ENCODE measurements around the gene NARS2.

NARS2 gene

DNA sequence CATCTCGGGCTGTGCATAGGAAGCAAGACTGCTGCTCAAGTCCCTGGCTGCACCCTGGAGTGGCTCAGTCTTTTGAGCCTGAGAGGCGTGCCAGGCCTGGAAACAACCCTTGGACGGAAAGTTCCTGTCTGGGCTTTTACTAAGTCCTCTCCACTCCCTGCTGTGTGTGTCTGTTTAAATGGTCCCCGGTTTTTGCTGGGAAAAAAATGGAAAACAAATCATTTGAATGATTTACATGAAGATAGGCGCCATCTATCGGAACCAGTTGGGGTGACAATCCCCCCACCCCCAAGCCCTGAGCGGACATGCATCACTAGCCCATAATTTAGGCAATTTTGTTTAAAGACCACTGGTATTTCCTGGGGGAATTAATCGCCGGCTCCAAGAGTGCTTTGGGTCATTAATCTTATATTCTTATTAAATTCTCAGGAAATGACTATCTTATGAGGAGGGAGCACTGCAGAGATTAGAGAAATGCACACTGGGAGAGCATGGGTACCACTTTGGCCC, 154.4 kb downstream of the NARS2 start:
- no peaks in the 10 kb centered on the region for H3K27me3 ChIP-seq (ENCODE audit: insufficient read depth, low read length)
- peaks cover 15 to 25% of the 10 kb centered on the region in 2 experiments for H3K4me1 ChIP-seq (ENCODE audit: control insufficient read depth in 1 of 2, insufficient read depth in 2 of 2, low read length in 2 of 2)
- peak overlapping the region; percentile 64 for H2AK5ac ChIP-seq (ENCODE audit: low read length)
- DNase-seq: peak in 1 of 2 donors; percentile 43
- peak overlapping the region; percentile 55 for H3K18ac ChIP-seq (ENCODE audit: low read length)
- peak overlapping the region; percentile 85 for H2BK120ac ChIP-seq (ENCODE audit: insufficient read depth, low read length, poor library complexity)
- peak overlapping the region; percentile 80 for H3K4ac ChIP-seq (ENCODE audit: low read depth, low read length)
- peak overlapping the region; percentile 4 for H3K27ac ChIP-seq (ENCODE audit: low read depth, low read length)
- peaks cover 19% of the 10 kb centered on the region for H3K79me2 ChIP-seq (ENCODE audit: control insufficient read depth, insufficient read depth, low read length, poor library complexity)
- H2BK12ac ChIP-seq (ENCODE audit: low read length): peak overlapping the region; percentile 94
- H3K36me3 ChIP-seq (ENCODE audit: control insufficient read depth in 1 of 2, insufficient read depth in 2 of 2, low read length in 2 of 2): no peaks in the 10 kb centered on the region
- H3K9me3 ChIP-seq (ENCODE audit: insufficient read depth, low read depth, low read length): no peaks in the 10 kb centered on the region
- H4K12ac ChIP-seq (ENCODE audit: low read depth, low read length): no peak overlapping the region
- H4K91ac ChIP-seq (ENCODE audit: low read depth, low read length): peak overlapping the region; percentile 82
- H3K14ac ChIP-seq (ENCODE audit: low read length): peak overlapping the region; percentile 93
- no CpG with 5 or more reads among the region's 9 CpGs for WGBS (ENCODE audit: extremely low coverage, insufficient coverage, insufficient read length)
- H3K4me3 ChIP-seq (ENCODE audit: low read depth, low read length): no peak overlapping the region
- H3K4me2 ChIP-seq (ENCODE audit: low read length): no peak overlapping the region
- no peak overlapping the region for H3K9ac ChIP-seq (ENCODE audit: low read length)
- H4K8ac ChIP-seq (ENCODE audit: low read depth, low read length): peak overlapping the region; percentile 87
- peak overlapping the region; percentile 72 for H2BK5ac ChIP-seq (ENCODE audit: low read depth, low read length, poor library complexity)
- no peak overlapping the region for H3K23ac ChIP-seq (ENCODE audit: low read length)
- H3K79me1 ChIP-seq (ENCODE audit: low read length): peaks cover 37% of the 10 kb centered on the region
- H2AFZ ChIP-seq (ENCODE audit: insufficient read depth, low read length, poor library complexity): no peak overlapping the region

DNA sequence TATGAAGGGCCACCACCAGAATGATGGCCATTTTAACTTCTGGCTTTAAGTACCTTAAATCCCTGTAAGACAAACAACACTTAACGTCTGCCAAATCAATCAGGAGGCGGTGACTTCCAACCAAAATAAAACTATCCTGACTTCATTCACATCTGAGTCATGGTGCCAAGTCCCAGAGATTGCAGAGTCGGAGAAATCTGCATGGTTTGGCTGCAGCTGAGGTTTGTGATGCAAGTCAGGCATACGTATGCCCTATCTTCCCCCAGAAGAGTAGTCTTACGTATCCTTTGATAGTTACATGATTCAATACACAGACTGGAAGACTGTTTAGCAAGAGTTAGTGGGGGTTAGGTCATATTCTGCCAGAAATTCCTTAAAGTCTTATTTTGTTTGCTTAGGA, 155.3 kb downstream of the NARS2 start:
- peak; percentile 70 to 76 for DNase-seq

DNA sequence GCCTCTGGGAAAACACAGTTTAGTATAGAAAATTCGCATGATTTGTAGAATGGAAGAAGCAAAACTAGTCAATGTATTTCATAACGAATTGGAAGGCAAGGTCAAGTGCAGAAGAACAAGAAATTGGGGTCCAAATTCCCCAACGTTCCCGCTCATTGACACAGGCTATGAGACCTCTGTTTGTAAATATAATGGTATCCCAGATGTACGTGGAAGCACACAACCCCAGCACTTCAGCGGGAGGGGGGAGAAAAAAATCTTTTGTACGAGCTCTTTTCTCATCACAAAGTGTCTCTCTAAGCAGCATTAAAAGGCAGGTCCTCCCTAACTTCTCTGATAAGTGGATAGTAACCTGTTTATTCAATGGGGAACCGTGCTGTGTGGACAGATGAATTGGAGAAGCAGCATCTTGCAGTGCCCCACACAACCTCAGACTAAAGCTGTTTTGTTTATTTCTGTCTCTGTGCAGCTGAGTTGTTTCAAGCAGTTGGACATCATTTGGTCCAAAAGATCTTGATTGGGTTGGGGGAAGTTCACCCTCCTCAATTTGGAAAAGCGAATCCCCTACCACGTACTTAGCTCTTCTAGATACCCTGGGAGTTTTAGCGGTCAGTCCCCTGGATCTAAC, 156.0 kb downstream of the NARS2 start:
- Histone ChIP-seq H3K4me1 (ENCODE audit: control insufficient read depth in 1 of 2, insufficient read depth in 2 of 2, low read length in 2 of 2) (peaks cover 15 to 23% of the 10 kb centered on the region in 2 experiments), H3K4me2 (ENCODE audit: low read length) (peak overlapping the region; percentile 59), H2AK5ac (ENCODE audit: low read length) (peak overlapping the region; percentile 32), H3K27me3 (ENCODE audit: insufficient read depth, low read length) (no peaks in the 10 kb centered on the region), H3K36me3 (ENCODE audit: control insufficient read depth in 1 of 2, insufficient read depth in 2 of 2, low read length in 2 of 2) (no peaks in the 10 kb centered on the region), H3K79me2 (ENCODE audit: control insufficient read depth, insufficient read depth, low read length, poor library complexity) (peaks cover 25% of the 10 kb centered on the region), H3K23ac (ENCODE audit: low read length) (no peak overlapping the region), H3K4me3 (ENCODE audit: low read depth, low read length) (no peak overlapping the region), H3K18ac (ENCODE audit: low read length) (peak overlapping the region; percentile 77), H3K14ac (ENCODE audit: low read length) (peak overlapping the region; percentile 82), H3K27ac (ENCODE audit: low read depth, low read length) (peak overlapping the region; percentile 97), H2BK5ac (ENCODE audit: low read depth, low read length, poor library complexity) (peak overlapping the region; percentile 91), H3K9me3 (ENCODE audit: insufficient read depth, low read depth, low read length) (no peaks in the 10 kb centered on the region), H3K9ac (ENCODE audit: low read length) (no peak overlapping the region), H4K8ac (ENCODE audit: low read depth, low read length) (peak overlapping the region; percentile 64), H3K79me1 (ENCODE audit: low read length) (peaks cover 32% of the 10 kb centered on the region), H2BK12ac (ENCODE audit: low read length) (peak overlapping the region; percentile 89), H2BK120ac (ENCODE audit: insufficient read depth, low read length, poor library complexity) (peak overlapping the region; percentile 99), H4K12ac (ENCODE audit: low read depth, low read length) (peak overlapping the region; percentile 94), H3K4ac (ENCODE audit: low read depth, low read length) (peak overlapping the region; percentile 72), H4K91ac (ENCODE audit: low read depth, low read length) (peak overlapping the region; percentile 92), H2AFZ (ENCODE audit: insufficient read depth, low read length, poor library complexity) (no peak overlapping the region)
- DNase-seq: peak in 1 of 2 donors; percentile 5
- no CpG with 5 or more reads among the region's 11 CpGs for WGBS (ENCODE audit: extremely low coverage, insufficient coverage, insufficient read length)

More for the DNA sequence above, 155.3 kb downstream of the NARS2 start:
- H3K36me3 ChIP-seq (ENCODE audit: control insufficient read depth in 1 of 2, insufficient read depth in 2 of 2, low read length in 2 of 2): no peaks in the 10 kb centered on the region
- H2BK5ac ChIP-seq (ENCODE audit: low read depth, low read length, poor library complexity): peak overlapping the region; percentile 52
- H3K18ac ChIP-seq (ENCODE audit: low read length): peak overlapping the region; percentile 52
- no peak overlapping the region for H3K4me2 ChIP-seq (ENCODE audit: low read length)
- H2BK120ac ChIP-seq (ENCODE audit: insufficient read depth, low read length, poor library complexity): peak overlapping the region; percentile 60
- peak overlapping the region; percentile 28 for H3K27ac ChIP-seq (ENCODE audit: low read depth, low read length)
- H3K27me3 ChIP-seq (ENCODE audit: insufficient read depth, low read length): no peaks in the 10 kb centered on the region
- peaks cover 24% of the 10 kb centered on the region for H3K79me2 ChIP-seq (ENCODE audit: control insufficient read depth, insufficient read depth, low read length, poor library complexity)
- H3K9me3 ChIP-seq (ENCODE audit: insufficient read depth, low read depth, low read length): no peaks in the 10 kb centered on the region
- peaks cover 32% of the 10 kb centered on the region for H3K79me1 ChIP-seq (ENCODE audit: low read length)
- no peak overlapping the region for H3K4me3 ChIP-seq (ENCODE audit: low read depth, low read length)
- no peak overlapping the region for H3K14ac ChIP-seq (ENCODE audit: low read length)
- H3K4ac ChIP-seq (ENCODE audit: low read depth, low read length): peak overlapping the region; percentile 56
- WGBS (ENCODE audit: extremely low coverage, insufficient coverage, insufficient read length): no CpG with 5 or more reads among the region's 5 CpGs
- H4K12ac ChIP-seq (ENCODE audit: low read depth, low read length): no peak overlapping the region
- no peak overlapping the region for H2AFZ ChIP-seq (ENCODE audit: insufficient read depth, low read length, poor library complexity)
- H4K91ac ChIP-seq (ENCODE audit: low read depth, low read length): peak overlapping the region; percentile 61
- H2BK12ac ChIP-seq (ENCODE audit: low read length): peak overlapping the region; percentile 89
- H3K4me1 ChIP-seq (ENCODE audit: control insufficient read depth in 1 of 2, insufficient read depth in 2 of 2, low read length in 2 of 2): peaks cover 15 to 23% of the 10 kb centered on the region in 2 experiments
- H3K23ac ChIP-seq (ENCODE audit: low read length): no peak overlapping the region
- no peak overlapping the region for H3K9ac ChIP-seq (ENCODE audit: low read length)
- H4K8ac ChIP-seq (ENCODE audit: low read depth, low read length): peak overlapping the region; percentile 64
- peak overlapping the region; percentile 71 for H2AK5ac ChIP-seq (ENCODE audit: low read length)

DNA sequence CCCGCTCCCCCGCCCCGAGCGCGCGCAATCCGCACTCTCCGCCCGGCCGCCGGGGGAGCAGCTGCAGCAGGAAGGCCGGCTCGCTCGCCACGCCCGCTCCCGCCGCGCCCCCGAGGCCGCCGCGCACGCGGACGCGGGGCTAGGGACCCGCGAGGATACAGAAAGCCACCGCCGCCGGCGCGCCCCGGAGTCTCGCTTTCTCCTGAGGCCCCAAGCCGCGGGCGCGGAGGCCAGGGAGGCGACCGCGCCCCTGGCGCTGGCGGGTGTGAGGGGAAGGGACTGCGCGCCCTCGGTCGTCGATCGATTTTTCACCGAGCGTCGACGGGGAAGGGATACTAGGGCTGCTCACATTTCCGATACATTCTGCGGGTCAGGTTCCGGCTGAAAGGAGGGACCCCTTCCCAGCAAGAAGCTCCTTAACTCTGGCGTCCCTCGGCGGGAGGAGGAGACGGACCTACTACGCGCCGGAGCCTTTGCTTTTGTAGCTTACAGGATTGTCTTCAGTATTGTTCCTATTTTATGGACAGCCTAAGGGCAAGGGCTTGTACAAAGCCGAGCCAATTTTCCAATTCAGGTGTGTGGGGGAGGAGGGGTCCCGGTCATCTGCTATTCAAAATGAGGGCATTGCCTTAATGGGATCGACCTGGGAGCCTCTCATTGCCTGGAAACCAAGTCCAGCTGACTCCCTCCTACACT, 156.6 kb downstream of the NARS2 start:
- Histone ChIP-seq H3K27ac (ENCODE audit: low read depth, low read length) (peak overlapping the region; percentile 97), H2AK5ac (ENCODE audit: low read length) (peak overlapping the region; percentile 6), H3K9me3 (ENCODE audit: insufficient read depth, low read depth, low read length) (no peaks in the 10 kb centered on the region), H2BK120ac (ENCODE audit: insufficient read depth, low read length, poor library complexity) (peak overlapping the region; percentile 99), H4K12ac (ENCODE audit: low read depth, low read length) (peak overlapping the region; percentile 94), H3K27me3 (ENCODE audit: insufficient read depth, low read length) (no peaks in the 10 kb centered on the region), H3K4me2 (ENCODE audit: low read length) (peak overlapping the region; percentile 59), H2BK5ac (ENCODE audit: low read depth, low read length, poor library complexity) (peak overlapping the region; percentile 91), H3K4me1 (ENCODE audit: control insufficient read depth in 1 of 2, insufficient read depth in 2 of 2, low read length in 2 of 2) (peaks cover 15 to 23% of the 10 kb centered on the region in 2 experiments), H3K18ac (ENCODE audit: low read length) (peak overlapping the region; percentile 77), H4K8ac (ENCODE audit: low read depth, low read length) (peak overlapping the region; percentile 81), H3K4ac (ENCODE audit: low read depth, low read length) (peak overlapping the region; percentile 72), H4K91ac (ENCODE audit: low read depth, low read length) (peak overlapping the region; percentile 92), H3K9ac (ENCODE audit: low read length) (peak overlapping the region; percentile 80), H3K4me3 (ENCODE audit: low read depth, low read length) (peak overlapping the region; percentile 85), H3K79me1 (ENCODE audit: low read length) (peaks cover 32% of the 10 kb centered on the region), H3K14ac (ENCODE audit: low read length) (peak overlapping the region; percentile 82), H2AFZ (ENCODE audit: insufficient read depth, low read length, poor library complexity) (peak overlapping the region; percentile 75), H2BK12ac (ENCODE audit: low read length) (peak overlapping the region; percentile 82), H3K23ac (ENCODE audit: low read length) (no peak overlapping the region), H3K79me2 (ENCODE audit: control insufficient read depth, insufficient read depth, low read length, poor library complexity) (peaks cover 27% of the 10 kb centered on the region), H3K36me3 (ENCODE audit: control insufficient read depth in 1 of 2, insufficient read depth in 2 of 2, low read length in 2 of 2) (no peaks in the 10 kb centered on the region)
- DNase-seq: peak; percentile 59 to 85
- WGBS (ENCODE audit: extremely low coverage, insufficient coverage, insufficient read length): no CpG with 5 or more reads among the region's 68 CpGs

Measured in trophoblast cell (in vitro differentiated cells and primary cell).